ENCODE data around the gene SLC16A12.

Gene SLC16A12

DNA sequence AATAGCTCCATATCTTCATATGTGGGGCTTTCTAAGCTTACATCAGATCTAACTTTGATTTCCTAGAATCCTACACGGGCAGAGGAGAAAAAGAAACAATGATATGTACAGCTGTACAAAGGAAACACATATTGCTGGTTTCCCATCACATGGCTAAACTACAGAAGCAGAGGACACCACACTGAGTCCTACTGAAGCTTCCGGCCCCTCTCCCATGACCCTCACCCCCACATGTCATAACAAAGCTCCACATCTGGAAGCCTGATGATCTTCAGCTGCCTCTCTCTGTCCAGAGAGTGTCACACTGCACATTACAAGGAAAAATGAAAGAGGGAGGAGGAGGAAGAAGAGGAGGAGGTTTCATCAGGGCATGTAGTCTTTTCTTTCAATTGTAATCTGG lies 14.0 kb downstream of the SLC16A12 start:
- TF ChIP-seq CTCF (IDR thresholded peaks at IDR 0.05; ENCODE audit: insufficient read depth, low read length, missing control alignments): no peak
- DNase-seq (ENCODE audit: low read depth, low spot score): no peak
- POLR2A ChIA-PET: no interaction called here
- CTCF ChIA-PET: interaction anchor here (1.6 kb wide), 1 partner anchor 12 kb away, joined by 4 read pairs; no protein-coding TSS in a partner anchor
- no peak overlapping the region for H3K4me3 ChIP-seq (ENCODE audit: low read depth, low read length)

- no peak overlapping the region for H3K4me3 ChIP-seq (ENCODE audit: low read depth, low read length)
- no peak for DNase-seq (ENCODE audit: low read depth, low spot score)
- TF ChIP-seq CTCF (IDR thresholded peaks at IDR 0.05; ENCODE audit: insufficient read depth, low read length, missing control alignments): no peak
- ChIA-PET CTCF (interaction anchor here (1.6 kb wide), 1 partner anchor 12 kb away, joined by 4 read pairs; no protein-coding TSS in a partner anchor), POLR2A (no interaction called here)
Measured at GRCh38 chr10:89520706-89521105, 14.7 kb downstream of the SLC16A12 start.

- peak; percentile 93 for DNase-seq (ENCODE audit: low read depth, low spot score)
- H3K4me3 ChIP-seq (ENCODE audit: low read depth, low read length): no peak overlapping the region
- no peak for TF ChIP-seq CTCF (IDR thresholded peaks at IDR 0.05; ENCODE audit: insufficient read depth, low read length, missing control alignments)
- POLR2A ChIA-PET: no interaction called here
- CTCF ChIA-PET: no interaction called here
Measured at GRCh38 chr10:89518876-89519842, 16.2 kb downstream of the SLC16A12 start.

GRCh38 chr10:89518108-89518507 lies 17.3 kb downstream of the SLC16A12 start:
- TF ChIP-seq CTCF (IDR thresholded peaks at IDR 0.05; ENCODE audit: insufficient read depth, low read length, missing control alignments): no peak
- H3K4me3 ChIP-seq (ENCODE audit: low read depth, low read length): no peak overlapping the region
- ChIA-PET POLR2A (no interaction called here), CTCF (interaction anchor here (0.9 kb wide), 1 partner anchor 14 kb away, joined by 3 read pairs; no protein-coding TSS in a partner anchor)
- no peak for DNase-seq (ENCODE audit: low read depth, low spot score)

DNA sequence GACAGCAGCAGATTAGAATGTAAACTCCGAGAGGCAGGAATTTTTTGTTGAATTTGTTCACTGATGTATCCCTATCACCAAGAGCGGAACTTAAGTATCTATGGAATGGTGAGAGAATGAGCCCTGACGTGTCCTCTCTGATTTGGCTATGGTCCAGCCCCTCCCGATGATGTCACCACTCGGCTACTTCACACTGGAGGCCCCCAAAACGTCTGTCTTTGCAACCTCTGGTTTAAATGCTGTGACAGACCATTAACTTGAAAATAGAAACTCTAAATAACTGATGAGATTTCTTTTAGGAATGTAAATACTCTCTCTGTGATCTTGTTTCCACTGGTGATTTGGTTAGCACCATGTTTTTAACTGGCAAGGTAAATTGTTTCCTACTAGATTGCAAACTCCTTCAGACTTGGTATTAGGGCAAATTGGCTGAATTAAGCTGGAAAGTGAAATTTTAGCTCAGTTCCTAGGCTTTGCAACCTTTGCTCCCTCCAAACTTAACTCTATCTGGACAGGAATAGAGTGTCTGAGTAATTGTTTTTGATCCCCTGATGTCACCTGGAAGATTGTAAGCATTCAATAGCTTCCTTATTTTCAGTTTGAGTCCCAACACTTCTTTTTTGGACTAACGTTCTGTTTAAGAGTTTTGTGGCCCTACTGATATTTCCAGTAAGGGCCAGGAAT lies 19.1 kb downstream of the SLC16A12 start:
- CTCF ChIA-PET: interaction anchor here (0.9 to 1.2 kb wide), 2 partner anchors 15 to 84 kb away, joined by 3 read pairs; no protein-coding TSS in a partner anchor
- no peak overlapping the region for H3K4me3 ChIP-seq (ENCODE audit: low read depth, low read length)
- peak; percentile 93 for DNase-seq (ENCODE audit: low read depth, low spot score)

More for the DNA sequence above, 19.1 kb downstream of the SLC16A12 start:
- POLR2A ChIA-PET: interaction anchor here (0.7 to 1.3 kb wide), 3 partner anchors 11 to 36 kb away, joined by 3 to 6 read pairs (median 3); no protein-coding TSS in a partner anchor
- TF ChIP-seq CTCF (IDR thresholded peaks at IDR 0.05; ENCODE audit: insufficient read depth, low read length, missing control alignments): no peak
